HTERT RPE-1 (cell line): ENCODE measurements around the gene BTN1A1.

Source experiments
- in situ Hi-C: fragments of 300-500 bp; cut with MboI; formaldehyde crosslinking; loops from 4 replicates; pipeline ENCODE4 v1.14.3; 2020; ENCODE audit warnings: low sequenced_read_pairs

Gene BTN1A1

DNA sequence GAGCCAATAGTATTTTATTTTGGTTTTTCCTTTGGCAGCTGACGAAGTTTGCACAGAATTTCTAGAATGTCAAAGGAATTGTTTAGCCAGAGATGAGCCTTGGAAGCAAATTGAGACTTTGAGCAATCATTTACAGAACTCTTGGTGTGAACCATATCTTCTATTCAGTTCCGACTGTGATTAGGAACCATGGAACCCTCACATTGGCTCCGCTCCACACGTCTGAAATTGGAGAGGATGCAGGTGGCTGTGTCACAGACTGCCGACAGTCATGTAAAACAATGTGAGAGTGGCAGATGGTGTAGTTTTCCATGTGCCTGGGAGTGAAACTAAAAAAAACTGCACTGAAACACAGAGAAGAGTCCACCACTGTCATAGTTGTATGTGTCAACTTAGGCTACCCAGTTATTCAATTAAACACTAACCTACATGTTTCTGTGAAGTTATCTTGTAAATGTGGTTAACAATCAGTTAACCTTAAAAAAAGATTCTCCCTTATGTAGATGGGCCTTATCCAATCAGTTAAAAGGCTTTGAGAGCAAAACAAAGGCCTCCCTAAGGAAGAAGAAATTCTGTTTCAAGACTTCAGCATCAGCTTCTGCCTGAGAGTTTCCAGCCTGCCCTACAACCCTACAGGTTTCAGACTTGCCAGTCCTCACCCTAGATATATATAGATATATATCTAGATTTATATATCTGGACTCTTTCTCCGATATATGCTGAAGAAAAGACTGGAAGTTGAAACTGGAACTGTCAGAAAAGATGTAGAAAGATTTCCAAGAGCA lies 34.8 kb downstream of the BTN1A1 start:
- in situ Hi-C loops, result loop anchor here (25.0 kb wide), 1 partner anchor 198 kb away; no protein-coding TSS in a partner anchor

DNA sequence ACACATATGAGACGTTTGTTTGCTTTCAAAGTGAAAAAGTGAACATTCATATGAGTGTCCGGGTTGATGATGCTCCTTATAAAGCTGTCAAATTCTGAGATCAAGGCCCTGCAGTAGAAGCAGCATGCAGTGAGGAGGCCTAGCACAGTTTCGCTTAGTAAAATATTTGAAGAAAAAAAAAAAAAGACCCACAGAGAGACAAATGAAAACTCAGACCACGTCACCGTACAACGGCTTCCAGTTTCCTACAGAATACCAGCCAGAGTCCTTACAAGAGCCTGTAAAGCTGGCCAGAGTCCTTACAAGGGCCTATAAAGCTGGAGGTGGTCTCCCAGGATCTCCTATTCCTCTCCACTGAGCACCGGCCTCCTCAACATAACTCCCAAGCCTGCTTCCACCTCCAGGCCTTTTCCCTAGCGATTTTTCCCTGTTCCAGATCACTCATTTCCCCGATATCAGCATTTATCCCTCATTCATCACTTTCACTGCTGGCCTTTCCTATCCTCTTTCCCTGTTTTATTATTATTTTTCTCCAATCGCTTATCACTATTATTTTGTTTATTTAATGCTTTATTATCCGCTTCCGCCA lies 36.6 kb downstream of the BTN1A1 start:
- in situ Hi-C loops, result loop anchor here (25.0 kb wide), 1 partner anchor 199 kb away; no protein-coding TSS in a partner anchor

DNA sequence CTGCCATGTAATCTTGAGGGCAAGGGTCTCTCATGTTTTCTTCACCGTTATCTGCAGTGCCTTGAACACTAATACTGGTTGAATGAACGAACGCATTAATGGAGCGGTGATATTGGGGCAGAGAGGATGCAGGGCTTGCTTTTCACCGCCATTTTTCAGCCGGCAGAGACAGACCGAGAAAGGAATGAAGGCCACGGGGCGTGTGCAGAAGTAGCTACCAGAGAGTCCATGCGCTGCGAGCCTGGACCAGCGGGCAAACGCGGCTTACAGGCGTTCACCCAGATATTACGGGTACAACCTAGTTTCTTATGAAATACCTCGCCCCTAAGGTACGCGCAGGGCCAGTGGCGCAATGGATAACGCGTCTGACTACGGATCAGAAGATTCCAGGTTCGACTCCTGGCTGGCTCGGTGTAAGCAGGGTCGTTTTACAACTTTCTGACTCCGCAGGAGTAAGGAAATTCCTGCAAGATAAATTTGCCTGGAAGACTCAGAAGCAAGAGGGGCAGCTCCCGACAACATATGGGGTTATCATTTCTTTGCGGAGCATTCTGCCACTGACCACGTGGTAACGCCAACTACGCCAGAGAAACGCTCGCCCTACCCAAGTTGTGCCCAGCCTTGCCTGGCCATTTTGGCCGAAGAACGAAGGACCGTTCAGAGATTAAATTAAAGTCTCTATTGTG lies 37.2 kb downstream of the BTN1A1 start:
- in situ Hi-C loops, result loop anchor here (25.0 kb wide), 1 partner anchor 200 kb away; no protein-coding TSS in a partner anchor

DNA sequence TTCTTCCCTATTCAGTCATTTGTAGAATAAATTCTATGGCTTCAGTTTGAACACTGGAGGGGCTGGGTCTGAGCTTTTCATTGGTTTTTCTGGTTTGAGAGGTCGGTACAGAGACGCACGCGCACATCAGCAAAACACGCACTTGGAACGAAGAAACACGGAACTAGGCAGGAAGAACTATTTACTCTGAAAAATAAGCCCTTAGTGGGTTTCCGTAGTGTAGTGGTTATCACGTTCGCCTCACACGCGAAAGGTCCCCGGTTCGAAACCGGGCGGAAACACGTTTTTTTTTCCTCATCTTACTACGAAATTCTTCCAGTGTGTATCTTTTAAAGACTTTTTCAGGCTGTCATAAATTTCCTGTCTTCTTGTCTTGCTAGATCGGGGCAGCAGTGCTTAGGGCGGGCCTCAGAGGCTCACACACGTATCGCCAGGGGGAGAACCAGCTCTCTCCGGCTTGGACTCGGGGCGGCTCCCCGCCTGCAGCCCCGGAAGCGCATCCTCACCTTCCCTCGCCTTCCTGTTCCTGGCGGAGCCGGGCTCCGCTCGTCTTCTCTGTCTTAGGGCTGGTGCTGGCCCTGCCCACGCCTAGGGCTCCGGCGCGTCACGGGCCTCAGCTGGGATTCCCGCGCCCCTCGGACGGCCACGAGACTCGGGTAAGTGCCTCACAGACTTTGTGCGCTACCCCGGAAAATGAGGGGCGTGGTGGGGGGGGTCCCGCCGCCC lies 37.9 kb downstream of the BTN1A1 start, which contains the start of gene HMGN4:
HMGN4 (plus strand) TSS at position 521 of the 726 bp plus-strand sequence. CDS start 6,841 bp downstream, outside the sequence.
- in situ Hi-C loops, result loop anchor here (25.0 kb wide), 1 partner anchor 201 kb away; no protein-coding TSS in a partner anchor

DNA sequence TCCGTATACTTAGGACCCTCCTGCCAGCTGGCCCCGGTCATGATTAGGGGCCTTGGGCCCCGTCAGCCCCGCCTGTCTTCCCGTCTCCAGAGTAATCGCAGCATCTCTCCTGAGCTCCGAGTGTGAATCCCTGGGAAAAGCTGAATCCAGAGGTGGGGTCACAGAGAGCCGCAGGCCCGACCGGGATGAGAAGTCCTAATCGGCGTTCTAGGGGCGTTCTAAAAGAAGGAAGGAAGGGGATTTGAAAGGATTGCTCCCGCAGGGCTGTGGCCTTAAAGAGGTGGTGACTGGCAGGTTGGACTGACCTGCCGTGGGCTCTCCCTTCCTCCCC lies 38.4 kb downstream of the BTN1A1 start:
- in situ Hi-C loops, result loop anchor here (25.0 kb wide), 1 partner anchor 201 kb away; no protein-coding TSS in a partner anchor

DNA sequence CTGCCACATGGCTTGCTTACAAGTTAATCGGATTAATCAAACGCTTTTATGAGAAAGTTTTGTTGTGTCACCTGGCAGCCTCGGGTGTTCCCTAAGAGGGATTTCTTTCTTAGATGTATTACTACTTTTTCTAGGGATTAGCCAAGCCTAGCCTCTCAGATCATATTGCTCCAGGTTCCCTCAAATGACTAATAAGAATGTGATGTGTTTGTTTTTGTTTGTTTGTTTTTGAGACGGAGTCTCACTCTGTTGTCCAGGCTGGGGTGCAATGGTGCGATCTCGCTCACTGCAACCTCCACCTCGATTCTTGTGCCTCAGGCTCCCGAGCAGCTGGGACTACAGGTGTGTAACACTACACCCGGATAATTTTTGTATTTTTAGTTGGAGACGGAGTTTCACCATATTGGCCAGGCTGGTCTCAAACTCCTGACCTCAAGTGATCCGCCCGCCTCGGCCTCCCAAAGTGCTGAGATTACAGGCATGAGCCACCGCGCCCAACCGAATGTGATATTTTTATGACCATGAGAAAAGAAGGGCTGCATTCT lies 39.0 kb downstream of the BTN1A1 start:
- in situ Hi-C loops, result loop anchor here (25.0 kb wide), 1 partner anchor 202 kb away; no protein-coding TSS in a partner anchor

DNA sequence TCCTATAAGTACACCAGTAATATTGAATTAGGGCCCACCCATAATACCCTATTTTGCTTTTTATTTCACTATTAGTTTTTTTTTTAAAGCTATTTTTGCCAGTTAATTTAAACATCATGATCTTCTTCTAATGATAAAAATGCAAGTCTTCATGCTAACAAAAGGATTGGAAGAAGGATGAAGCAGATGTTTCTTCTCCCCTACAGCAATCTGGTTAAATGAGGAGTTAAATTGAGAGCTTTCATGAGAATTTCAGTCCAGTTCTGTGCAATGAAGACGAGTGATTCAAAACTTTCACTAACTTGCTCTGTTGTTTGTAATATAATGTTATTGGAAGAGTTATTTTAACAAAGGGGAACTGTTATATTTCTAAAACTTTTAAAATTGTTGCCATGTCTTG lies 41.5 kb downstream of the BTN1A1 start:
- in situ Hi-C loops, result loop anchor here (25.0 kb wide), 1 partner anchor 204 kb away; no protein-coding TSS in a partner anchor

DNA sequence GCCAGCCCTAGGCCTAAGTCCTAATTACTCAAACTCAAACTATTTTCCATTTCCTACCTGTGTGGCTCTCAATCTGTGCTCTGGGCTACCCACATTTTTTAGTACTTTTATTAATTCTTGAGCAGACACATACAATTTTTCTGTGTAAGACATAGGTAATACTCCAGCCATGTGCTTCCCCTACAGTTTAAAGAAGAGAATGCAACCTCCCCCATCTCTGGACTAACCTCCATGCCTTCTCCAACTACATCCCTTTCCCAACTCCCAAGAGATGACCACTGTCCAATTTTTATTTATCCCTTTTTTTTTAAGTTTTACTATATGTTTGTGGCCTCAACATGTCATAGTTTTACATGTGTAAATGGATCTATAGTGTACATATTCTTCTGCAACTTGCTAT lies 43.9 kb downstream of the BTN1A1 start:
- in situ Hi-C loops, result loop anchor here (25.0 kb wide), 1 partner anchor 207 kb away; no protein-coding TSS in a partner anchor

DNA sequence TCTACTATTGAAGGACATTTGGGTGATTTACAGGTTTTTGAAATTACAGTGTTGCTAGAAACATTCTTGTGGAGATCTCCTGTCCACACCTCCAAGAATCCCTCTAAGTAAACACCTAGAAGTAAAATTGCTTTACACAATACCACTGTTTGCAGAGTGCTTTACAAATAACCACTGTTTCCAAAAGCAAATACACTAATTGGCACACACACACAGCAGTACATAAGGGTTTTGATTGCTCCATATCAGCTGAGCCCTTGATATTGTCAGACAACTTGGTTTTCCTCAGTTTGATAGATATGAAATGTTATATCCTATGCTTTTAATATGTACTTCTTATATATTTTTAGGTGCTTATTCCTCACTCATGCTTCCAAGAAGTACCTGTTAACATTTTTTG lies 44.4 kb downstream of the BTN1A1 start:
- in situ Hi-C loops, result loop anchor here (25.0 kb wide), 1 partner anchor 207 kb away; no protein-coding TSS in a partner anchor

DNA sequence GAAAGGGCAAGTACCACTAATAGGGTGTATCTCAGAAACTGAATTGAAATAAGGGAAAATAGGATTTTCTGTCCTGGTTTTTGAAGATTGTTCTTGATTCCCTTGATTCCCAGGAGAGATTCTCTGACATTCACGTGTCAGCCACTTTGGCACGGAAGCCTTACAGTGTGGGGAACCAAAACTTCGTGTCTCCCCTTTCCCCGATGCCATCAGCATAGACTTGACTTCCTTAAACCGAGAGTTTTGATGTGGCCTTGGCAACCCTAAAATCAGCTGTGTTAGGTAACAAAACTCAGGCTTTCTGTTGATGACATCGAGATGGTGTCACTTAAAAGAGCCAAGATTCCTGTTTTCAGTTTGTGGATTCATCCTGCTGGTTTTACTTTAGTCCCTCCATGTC lies 45.5 kb downstream of the BTN1A1 start:
- in situ Hi-C loops, result loop anchor here (25.0 kb wide), 1 partner anchor 208 kb away; no protein-coding TSS in a partner anchor

DNA sequence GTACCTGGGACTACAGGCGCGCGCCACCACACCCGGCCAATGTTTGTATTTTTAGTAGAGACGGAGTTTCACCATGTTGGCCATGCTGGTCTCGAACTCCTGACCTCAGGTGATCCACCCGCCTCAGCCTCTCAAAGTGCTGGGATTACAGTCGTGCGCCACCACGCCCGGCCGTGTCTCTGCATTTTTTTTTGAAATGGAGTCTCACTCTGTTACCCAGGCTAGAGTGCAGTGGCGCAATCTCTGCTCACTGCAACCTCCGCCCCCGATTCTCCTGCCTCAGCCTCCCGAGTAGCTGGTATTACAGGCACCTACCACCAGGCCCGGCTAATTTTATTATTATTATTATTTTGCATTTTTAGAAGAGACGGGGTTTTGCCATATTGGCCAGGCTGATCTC lies 47.3 kb downstream of the BTN1A1 start:
- in situ Hi-C loops, result loop anchor here (25.0 kb wide), 1 partner anchor 210 kb away; no protein-coding TSS in a partner anchor

DNA sequence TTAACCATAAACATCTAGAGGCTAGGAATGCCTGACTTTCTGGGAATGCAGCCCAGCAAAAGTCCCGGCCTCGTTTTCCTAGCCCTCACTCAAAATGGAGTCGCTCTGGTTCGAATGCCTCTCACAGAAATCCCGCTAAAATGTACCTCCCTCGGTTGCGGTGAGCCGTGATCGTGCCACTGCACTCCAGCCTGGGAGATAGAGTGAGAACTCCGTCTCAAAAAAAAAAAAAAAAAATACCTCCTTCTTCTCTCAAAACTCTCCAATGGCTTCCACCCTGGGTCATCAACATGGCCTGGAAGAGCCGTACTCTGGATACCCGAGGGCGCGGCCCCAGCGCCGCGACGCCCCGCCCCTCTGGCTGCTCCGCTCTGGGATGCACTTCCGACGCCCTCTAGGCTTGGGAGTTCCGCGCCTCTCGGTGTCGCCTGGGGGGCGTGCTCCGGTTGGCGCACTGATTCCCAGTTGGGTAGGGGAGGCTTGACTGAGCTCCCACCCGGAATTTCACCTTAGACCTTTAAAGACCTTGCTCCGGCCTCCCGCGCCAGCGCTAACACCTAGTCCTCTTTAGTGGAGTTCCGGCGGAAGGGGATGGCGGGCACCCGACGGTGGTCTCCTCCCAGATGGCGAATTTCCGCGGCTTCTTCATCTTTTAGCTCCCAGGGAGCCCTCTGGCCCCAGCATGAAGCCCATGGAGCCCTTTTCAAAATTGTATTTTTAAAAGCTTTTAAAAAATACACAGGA lies 50.3 kb downstream of the BTN1A1 start:
- in situ Hi-C loops, result no loop called here

DNA sequence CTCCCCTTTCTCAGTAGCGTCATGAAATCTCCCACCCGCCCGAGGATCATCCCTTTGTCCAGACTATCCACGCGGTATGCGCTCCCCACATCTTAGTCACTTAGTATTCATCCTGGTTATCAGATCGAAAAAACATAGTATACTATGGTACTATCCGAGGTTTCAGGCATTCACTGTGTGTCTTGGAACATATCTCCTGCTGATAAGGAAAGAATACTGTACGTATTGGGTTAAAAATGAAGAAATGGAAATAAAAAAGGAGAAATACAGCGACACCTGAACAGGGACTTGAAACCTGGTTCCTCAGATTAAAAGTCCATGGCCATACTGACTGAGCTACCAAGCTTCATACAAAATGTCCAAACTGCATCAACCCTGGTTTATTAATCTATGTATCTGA lies 52.1 kb downstream of the BTN1A1 start:
- in situ Hi-C loops, result no loop called here

DNA sequence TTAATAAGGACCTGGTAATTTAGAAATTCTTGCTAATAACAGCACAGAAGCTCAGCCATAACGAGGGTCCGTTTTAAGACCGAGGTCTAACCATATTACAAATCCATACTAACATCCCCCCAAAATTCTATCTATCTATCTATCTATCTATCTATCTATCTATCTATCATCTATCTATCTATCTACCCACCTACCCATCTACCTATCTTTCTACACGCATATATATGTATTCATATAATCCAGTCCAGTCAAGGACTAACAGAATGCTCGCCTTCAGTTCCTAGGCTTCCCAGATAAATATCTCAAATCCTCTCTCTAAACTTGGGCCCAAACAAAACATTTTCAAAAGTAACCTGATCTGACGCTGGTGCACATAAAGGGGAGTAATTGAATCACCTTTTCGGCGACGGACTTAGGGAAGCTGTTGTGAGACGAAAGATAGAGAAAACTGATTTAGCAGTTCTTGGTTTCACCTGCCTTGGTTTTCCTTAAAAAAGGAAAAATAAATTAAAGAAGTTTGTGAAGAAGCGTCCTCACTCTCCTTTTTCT lies 52.6 kb downstream of the BTN1A1 start:
- in situ Hi-C loops, result no loop called here

DNA sequence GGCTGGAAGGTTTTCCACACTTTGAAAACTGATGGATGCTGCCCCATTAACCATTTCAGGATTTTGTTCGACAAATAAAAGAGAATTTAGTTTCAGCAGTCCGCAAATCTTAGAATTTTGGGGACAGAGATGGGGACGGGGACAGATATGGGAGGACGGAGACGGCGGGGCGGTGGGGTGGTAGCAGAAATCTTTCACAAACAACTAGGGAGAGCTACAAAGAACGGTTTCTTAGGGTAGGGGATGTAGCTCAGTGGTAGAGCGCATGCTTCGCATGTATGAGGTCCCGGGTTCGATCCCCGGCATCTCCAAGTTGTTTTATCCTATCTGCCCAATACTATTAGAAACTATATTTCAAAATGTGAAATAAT lies 53.1 kb downstream of the BTN1A1 start:
- in situ Hi-C loops, result no loop called here

DNA sequence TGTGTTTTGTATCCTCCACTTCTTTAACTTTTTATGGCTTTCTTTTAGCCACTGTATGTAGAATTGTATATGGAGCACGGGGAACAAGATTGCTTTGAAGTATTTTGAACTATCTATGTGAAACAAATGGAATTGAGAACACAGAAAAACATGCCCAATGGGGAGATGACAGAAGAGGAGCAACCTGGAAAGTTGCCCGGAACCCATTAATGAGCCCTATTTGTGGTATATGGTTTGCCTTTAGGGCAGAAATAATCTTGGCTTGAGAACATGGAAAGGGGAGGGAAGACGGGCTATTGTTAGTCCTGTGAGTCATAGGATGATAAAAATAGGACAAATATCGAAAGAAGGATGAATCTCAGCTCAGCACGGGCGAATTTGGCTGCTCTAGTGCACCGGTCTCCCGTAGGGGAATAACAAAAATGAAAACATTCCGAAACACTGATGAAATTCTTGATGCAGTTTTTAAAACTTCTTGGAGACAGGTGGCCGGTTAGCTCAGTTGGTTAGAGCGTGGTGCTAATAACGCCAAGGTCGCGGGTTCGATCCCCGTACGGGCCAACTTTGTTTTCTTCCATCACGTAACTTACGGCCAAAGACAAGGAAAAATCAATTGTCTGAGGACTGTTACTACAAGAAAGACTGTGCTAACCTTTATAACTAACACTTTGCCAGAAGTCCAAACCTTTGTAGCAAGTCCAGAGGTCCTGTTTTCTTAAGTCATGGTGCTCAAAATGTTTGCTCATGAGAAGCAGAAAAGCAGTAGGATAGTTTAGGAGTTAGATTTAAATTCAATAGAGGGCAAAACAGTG lies 53.7 kb downstream of the BTN1A1 start:
- in situ Hi-C loops, result no loop called here

DNA sequence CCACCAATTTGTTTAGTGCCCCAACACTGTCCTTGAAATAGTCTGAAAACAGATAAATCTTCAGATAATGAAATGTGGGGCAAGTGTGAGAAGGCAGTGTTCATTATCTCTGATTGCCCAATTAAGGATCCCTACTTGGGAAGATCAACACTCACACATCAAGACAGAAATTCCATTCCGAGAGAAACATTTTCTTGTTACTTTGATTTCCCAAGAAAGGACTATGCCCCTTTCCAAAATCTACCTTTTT lies 54.3 kb downstream of the BTN1A1 start:
- in situ Hi-C loops, result no loop called here

DNA sequence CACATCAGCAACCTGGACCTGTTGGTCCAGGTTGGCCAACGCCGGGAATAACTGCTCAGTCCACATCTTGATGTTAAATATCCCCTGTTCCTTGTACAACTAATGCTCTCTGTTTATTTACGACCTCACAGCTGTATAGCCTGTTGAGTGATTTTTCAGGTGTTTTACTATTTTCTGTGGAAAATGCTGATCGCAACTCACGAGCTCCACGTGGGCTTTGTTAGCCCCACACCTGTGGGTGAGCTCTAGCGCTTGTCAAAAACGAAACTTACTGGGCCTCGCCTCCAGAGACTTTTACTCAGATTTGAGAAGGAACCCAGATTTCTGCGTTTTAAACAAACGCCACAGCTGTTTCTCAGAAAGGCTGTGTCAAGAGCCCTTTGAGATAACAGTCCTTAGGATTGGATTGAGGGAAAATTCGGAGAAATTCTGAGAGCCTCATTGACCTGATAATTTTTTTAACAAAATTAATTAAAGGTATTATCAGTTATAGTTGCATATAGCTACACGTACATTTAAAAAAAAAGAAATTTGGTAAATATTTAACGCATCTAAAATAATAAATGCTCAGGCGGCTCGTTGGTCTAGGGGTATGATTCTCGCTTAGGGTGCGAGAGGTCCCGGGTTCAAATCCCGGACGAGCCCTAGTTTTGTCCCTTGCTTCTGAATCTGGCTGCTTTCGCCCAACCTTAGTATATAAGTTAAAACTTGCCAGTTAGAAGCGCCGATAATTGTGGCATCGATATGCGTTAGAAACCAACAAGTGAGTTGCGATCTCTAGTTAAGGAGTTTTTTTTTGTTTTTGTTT lies 54.8 kb downstream of the BTN1A1 start:
- in situ Hi-C loops, result no loop called here
